ENCODE results near the gene FAP. TPM values are rescaled to one million over a fixed set of nuclear protein-coding genes. Genes with fewer than 3 reads are reported as not detected.

FAP gene
- total RNA-seq, 1 donor = 207 TPM

- TF ChIP-seq, protein P1, sequence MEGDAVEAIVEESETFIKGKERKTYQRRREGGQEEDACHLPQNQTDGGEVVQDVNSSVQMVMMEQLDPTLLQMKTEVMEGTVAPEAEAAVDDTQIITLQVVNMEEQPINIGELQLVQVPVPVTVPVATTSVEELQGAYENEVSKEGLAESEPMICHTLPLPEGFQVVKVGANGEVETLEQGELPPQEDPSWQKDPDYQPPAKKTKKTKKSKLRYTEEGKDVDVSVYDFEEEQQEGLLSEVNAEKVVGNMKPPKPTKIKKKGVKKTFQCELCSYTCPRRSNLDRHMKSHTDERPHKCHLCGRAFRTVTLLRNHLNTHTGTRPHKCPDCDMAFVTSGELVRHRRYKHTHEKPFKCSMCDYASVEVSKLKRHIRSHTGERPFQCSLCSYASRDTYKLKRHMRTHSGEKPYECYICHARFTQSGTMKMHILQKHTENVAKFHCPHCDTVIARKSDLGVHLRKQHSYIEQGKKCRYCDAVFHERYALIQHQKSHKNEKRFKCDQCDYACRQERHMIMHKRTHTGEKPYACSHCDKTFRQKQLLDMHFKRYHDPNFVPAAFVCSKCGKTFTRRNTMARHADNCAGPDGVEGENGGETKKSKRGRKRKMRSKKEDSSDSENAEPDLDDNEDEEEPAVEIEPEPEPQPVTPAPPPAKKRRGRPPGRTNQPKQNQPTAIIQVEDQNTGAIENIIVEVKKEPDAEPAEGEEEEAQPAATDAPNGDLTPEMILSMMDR (IDR thresholded peaks at IDR 0.05; ENCODE audit: insufficient read depth, low read depth, low read length) = no peak
- DNase-seq (ENCODE audit: low read depth) = no peak
- no peak overlapping the region for H3K4me3 ChIP-seq (ENCODE audit: low read depth, low read length)
These were observed 58.3 kb downstream of the FAP start for GRCh38 chr2:162184821-162185450.

DNA sequence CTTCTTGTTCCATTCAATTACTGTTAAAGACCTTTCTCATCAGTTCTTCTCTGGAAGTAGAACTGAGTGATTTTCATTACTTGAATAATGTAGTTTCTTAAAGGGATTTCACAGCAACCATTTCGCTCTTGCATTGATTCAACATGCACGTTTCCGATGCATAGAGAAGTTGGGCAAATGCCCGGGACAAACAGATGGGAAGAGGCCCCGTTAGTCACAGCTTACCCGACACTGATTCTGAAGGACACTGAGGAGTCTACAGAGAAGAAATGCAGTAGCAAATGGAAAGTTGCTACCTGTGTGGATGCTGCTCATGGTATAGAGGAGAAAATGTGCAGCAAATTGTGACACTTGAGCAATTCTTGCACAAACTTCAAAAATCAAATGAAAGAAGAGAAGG is 58.9 kb downstream of the FAP start:
- TF ChIP-seq, protein P1 (IDR thresholded peaks at IDR 0.05; ENCODE audit: insufficient read depth, low read depth, low read length) = no peak
- no peak overlapping the region for H3K4me3 ChIP-seq (ENCODE audit: low read depth, low read length)
- DNase-seq (ENCODE audit: low read depth) = no peak

DNA sequence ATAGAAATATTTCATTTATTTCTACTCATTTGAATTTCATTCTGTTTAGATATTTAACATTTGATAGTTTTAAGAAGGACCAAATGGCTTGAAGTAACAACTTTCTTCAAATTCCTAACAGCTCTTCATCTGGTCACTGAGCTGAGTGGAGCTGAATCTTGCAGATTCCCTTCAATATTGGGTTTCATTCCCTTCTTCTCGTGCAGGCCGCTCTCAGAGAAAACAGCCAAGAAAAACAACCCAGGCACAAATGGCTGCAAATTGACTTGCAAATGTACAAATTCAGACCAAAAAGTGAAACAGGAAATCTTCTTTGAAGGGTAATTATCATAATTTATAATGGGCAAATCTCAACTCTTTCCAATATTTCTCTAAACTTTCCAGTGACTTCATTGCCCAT is 60.9 kb downstream of the FAP start:
- H3K4me3 ChIP-seq (ENCODE audit: low read depth, low read length) = no peak overlapping the region
- DNase-seq (ENCODE audit: low read depth) = no peak
- TF ChIP-seq, protein P1 (IDR thresholded peaks at IDR 0.05; ENCODE audit: insufficient read depth, low read depth, low read length) = no peak

- no peak for DNase-seq (ENCODE audit: low read depth)
- no peak overlapping the region for H3K4me3 ChIP-seq (ENCODE audit: low read depth, low read length)
- TF ChIP-seq, protein P1 (IDR thresholded peaks at IDR 0.05; ENCODE audit: insufficient read depth, low read depth, low read length) = no peak
These were observed 65.9 kb downstream of the FAP start for GRCh38 chr2:162177301-162177700.

- H3K4me3 ChIP-seq (ENCODE audit: low read depth, low read length) = no peak overlapping the region
- TF ChIP-seq, protein P1 (IDR thresholded peaks at IDR 0.05; ENCODE audit: insufficient read depth, low read depth, low read length) = no peak
- no peak for DNase-seq (ENCODE audit: low read depth)
These were observed 67.5 kb downstream of the FAP start for GRCh38 chr2:162175714-162176113.

- TF ChIP-seq, protein P1 (IDR thresholded peaks at IDR 0.05; ENCODE audit: insufficient read depth, low read depth, low read length) = no peak
- DNase-seq (ENCODE audit: low read depth) = peak; percentile 58
- H3K4me3 ChIP-seq (ENCODE audit: low read depth, low read length) = no peak overlapping the region
These were observed 68.5 kb downstream of the FAP start for GRCh38 chr2:162174746-162175145.

DNA sequence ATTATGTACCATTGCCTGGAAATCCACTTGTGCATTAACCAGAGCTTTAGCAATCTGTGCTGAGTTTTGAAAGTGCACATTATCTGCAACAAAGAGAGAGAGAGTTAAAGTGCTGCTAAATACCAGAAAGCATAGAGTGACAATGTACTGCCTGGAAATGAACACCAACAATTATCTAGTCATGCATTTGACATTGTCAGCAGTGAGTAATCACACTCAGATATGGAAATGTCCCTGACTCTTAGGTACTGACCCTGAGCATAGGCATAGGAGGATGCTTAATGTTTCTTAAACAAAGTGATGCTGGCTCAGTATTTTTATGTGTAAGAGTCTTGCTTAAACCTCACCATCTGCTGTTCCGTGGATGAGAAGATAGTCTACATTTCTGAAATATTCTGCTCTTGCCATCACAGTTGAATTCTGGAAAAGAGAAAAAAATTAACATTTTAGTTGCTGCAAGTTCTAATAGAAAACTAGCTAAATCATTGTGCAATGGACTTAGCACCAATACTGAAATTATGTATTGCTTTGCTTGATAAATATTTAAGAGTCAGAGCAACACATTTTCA is 70.4 kb downstream of the FAP start:
- DNase-seq (ENCODE audit: low read depth) = no peak
- H3K4me3 ChIP-seq (ENCODE audit: low read depth, low read length) = no peak overlapping the region
- TF ChIP-seq, protein P1 (IDR thresholded peaks at IDR 0.05; ENCODE audit: insufficient read depth, low read depth, low read length) = no peak
